ENCODE results near the gene ZNF862.

Gene ZNF862

GRCh38 chr7:149846436-149847046, 8.4 kb downstream of the ZNF862 start:
- no peak for DNase-seq

GRCh38 chr7:149849174-149849573, 11.0 kb downstream of the ZNF862 start:
- DNase-seq: no peak

GRCh38 chr7:149850007-149850594, 11.9 kb downstream of the ZNF862 start:
- DNase-seq: peak in 4 of 14 donors; percentile 13 to 60 (median 40)

- peak in 7 of 14 donors; percentile 18 to 75 (median 28) for DNase-seq
Measured at GRCh38 chr7:149850716-149851115, 12.5 kb downstream of the ZNF862 start.

GRCh38 chr7:149851449-149851848, 13.3 kb downstream of the ZNF862 start:
- no peak for DNase-seq

- no peak for DNase-seq
Measured at GRCh38 chr7:149853157-149853556, 15.0 kb downstream of the ZNF862 start.

GRCh38 chr7:149854611-149855360, 16.6 kb downstream of the ZNF862 start:
- peak in 6 of 14 donors; percentile 14 to 82 (median 33) for DNase-seq

- DNase-seq: peak in 2 of 14 donors; percentile 31 to 48
Measured at GRCh38 chr7:149855361-149856305, 17.5 kb downstream of the ZNF862 start.

- no peak for DNase-seq
Measured at GRCh38 chr7:149856583-149856982, 18.4 kb downstream of the ZNF862 start.

GRCh38 chr7:149859369-149859768, 21.2 kb downstream of the ZNF862 start:
- DNase-seq: no peak

GRCh38 chr7:149859876-149860275, 21.7 kb downstream of the ZNF862 start:
- DNase-seq: no peak

GRCh38 chr7:149860821-149861727, 22.9 kb downstream of the ZNF862 start:
- no peak for DNase-seq

- no peak for DNase-seq
Measured at GRCh38 chr7:149861728-149862045, 23.5 kb downstream of the ZNF862 start.

- DNase-seq: no peak
Measured at GRCh38 chr7:149862156-149862555, 24.0 kb downstream of the ZNF862 start.

- DNase-seq: peak in 1 of 14 donors; percentile 72
Measured at GRCh38 chr7:149863500-149863899, 25.3 kb downstream of the ZNF862 start.

GRCh38 chr7:149864023-149864422, 25.8 kb downstream of the ZNF862 start:
- DNase-seq: no peak

GRCh38 chr7:149864751-149865150, 26.6 kb downstream of the ZNF862 start:
- DNase-seq: no peak

GRCh38 chr7:149865437-149865836, 27.3 kb downstream of the ZNF862 start:
- DNase-seq: no peak

- DNase-seq: no peak
Measured at GRCh38 chr7:149866139-149866778, 28.1 kb downstream of the ZNF862 start.

GRCh38 chr7:149866779-149867447, 28.7 kb downstream of the ZNF862 start:
- no peak for DNase-seq
